HFFc6 (cell line): Measurements from ENCODE around the gene DIPK1A. TPM values are rescaled to one million over a fixed set of nuclear protein-coding genes. Genes with fewer than 3 reads are reported as not detected.

Experiments
- DNase-seq: peaks from one replicate; pipeline ENCODE4 v3.0.0-alpha.2; 2018
- H3K27ac Mint-ChIP-seq: 2 replicates; pipeline ENCODE4 v1.8.0; 2020; ENCODE audit warnings: mild to moderate bottlenecking, mixed read lengths
- H3K27me3 Mint-ChIP-seq: 2 replicates; pipeline ENCODE4 v1.8.0; 2021; ENCODE audit warnings: mild to moderate bottlenecking, moderate library complexity, mixed read lengths; ENCODE audit not compliant: insufficient read depth
- H3K36me3 Mint-ChIP-seq: 2 replicates; pipeline ENCODE4 v1.8.0; 2021; ENCODE audit warnings: low read depth, mixed read lengths
- H3K4me1 Mint-ChIP-seq: 2 replicates; pipeline ENCODE4 v1.8.0; 2020; ENCODE audit warnings: low read depth, mixed read lengths
- H3K4me3 Mint-ChIP-seq: 2 replicates; pipeline ENCODE4 v1.8.0; 2020; ENCODE audit warnings: mild to moderate bottlenecking, moderate library complexity, mixed read lengths
- H3K9me3 Mint-ChIP-seq: 2 replicates; pipeline ENCODE4 v1.8.0; 2020; ENCODE audit warnings: mild to moderate bottlenecking, mixed read lengths
- total RNA-seq, 6 experiments: library from RNA; stranded (reverse); fragmentation: NEBNext Ultra II Directional; extraction: Animal tissue kit (Norgen Biotek cat#: 25700); gene quantifications; 2 replicates in 1 of 6; 3 replicates in 5 of 6; pipeline ENCODE4 v1.2.3, GENCODE V29; 2021
- TF ChIP-seq, protein P1 (sequence below): fragments of 200-600 bp; sonication (generic); IDR thresholded peaks from 2 replicates; pipeline ENCODE4 v1.5.0; 2021; ENCODE audit warnings: antibody characterized with exemption, mild to moderate bottlenecking

The DIPK1A gene
- total RNA-seq, 6 experiments from 2014 or later = 18.9 to 24.5 (median 21.9) TPM

GRCh38 chr1:92922356-92923035, 38.8 kb downstream of the DIPK1A start:
- H3K36me3 Mint-ChIP-seq = no peaks in the 10 kb centered on the region
- peak overlapping the region; percentile 43 for H3K27ac Mint-ChIP-seq
- H3K4me1 Mint-ChIP-seq = peaks cover 20% of the 10 kb centered on the region
- DNase-seq = no peak
- H3K9me3 Mint-ChIP-seq = no peaks in the 10 kb centered on the region
- no peak overlapping the region for H3K4me3 Mint-ChIP-seq
- TF ChIP-seq, protein P1, sequence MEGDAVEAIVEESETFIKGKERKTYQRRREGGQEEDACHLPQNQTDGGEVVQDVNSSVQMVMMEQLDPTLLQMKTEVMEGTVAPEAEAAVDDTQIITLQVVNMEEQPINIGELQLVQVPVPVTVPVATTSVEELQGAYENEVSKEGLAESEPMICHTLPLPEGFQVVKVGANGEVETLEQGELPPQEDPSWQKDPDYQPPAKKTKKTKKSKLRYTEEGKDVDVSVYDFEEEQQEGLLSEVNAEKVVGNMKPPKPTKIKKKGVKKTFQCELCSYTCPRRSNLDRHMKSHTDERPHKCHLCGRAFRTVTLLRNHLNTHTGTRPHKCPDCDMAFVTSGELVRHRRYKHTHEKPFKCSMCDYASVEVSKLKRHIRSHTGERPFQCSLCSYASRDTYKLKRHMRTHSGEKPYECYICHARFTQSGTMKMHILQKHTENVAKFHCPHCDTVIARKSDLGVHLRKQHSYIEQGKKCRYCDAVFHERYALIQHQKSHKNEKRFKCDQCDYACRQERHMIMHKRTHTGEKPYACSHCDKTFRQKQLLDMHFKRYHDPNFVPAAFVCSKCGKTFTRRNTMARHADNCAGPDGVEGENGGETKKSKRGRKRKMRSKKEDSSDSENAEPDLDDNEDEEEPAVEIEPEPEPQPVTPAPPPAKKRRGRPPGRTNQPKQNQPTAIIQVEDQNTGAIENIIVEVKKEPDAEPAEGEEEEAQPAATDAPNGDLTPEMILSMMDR = no peak
- H3K27me3 Mint-ChIP-seq = no peaks in the 10 kb centered on the region

- no peaks in the 10 kb centered on the region for H3K36me3 Mint-ChIP-seq
- H3K4me1 Mint-ChIP-seq = peaks cover 32% of the 10 kb centered on the region
- H3K4me3 Mint-ChIP-seq = no peak overlapping the region
- DNase-seq = no peak
- no peaks in the 10 kb centered on the region for H3K9me3 Mint-ChIP-seq
- H3K27ac Mint-ChIP-seq = no peak overlapping the region
- no peaks in the 10 kb centered on the region for H3K27me3 Mint-ChIP-seq
- TF ChIP-seq, protein P1 = no peak
These were observed 39.9 kb downstream of the DIPK1A start for GRCh38 chr1:92921031-92922023.

GRCh38 chr1:92916899-92917298, 44.4 kb downstream of the DIPK1A start:
- H3K4me3 Mint-ChIP-seq = peak overlapping the region; percentile 34
- no peak for DNase-seq
- H3K9me3 Mint-ChIP-seq = no peaks in the 10 kb centered on the region
- no peaks in the 10 kb centered on the region for H3K27me3 Mint-ChIP-seq
- H3K4me1 Mint-ChIP-seq = peaks cover 47% of the 10 kb centered on the region
- H3K36me3 Mint-ChIP-seq = no peaks in the 10 kb centered on the region
- peak overlapping the region; percentile 49 for H3K27ac Mint-ChIP-seq
- TF ChIP-seq, protein P1 = no peak

- H3K27ac Mint-ChIP-seq = no peak overlapping the region
- no peaks in the 10 kb centered on the region for H3K36me3 Mint-ChIP-seq
- peaks cover 48% of the 10 kb centered on the region for H3K4me1 Mint-ChIP-seq
- DNase-seq = no peak
- peak overlapping the region; percentile 18; the same call in 1 of the 2 replicates for H3K4me3 Mint-ChIP-seq
- H3K27me3 Mint-ChIP-seq = no peaks in the 10 kb centered on the region
- no peaks in the 10 kb centered on the region for H3K9me3 Mint-ChIP-seq
- TF ChIP-seq, protein P1 = no peak
These were observed 45.7 kb downstream of the DIPK1A start for GRCh38 chr1:92915547-92915946.

GRCh38 chr1:92913093-92913819, 48.0 kb downstream of the DIPK1A start:
- no peak overlapping the region for H3K4me3 Mint-ChIP-seq
- H3K27me3 Mint-ChIP-seq = no peaks in the 10 kb centered on the region; the same call in 1 of the 2 replicates
- peaks cover 71% of the 10 kb centered on the region for H3K4me1 Mint-ChIP-seq
- H3K27ac Mint-ChIP-seq = no peak overlapping the region
- DNase-seq = no peak
- H3K9me3 Mint-ChIP-seq = no peaks in the 10 kb centered on the region
- TF ChIP-seq, protein P1 = no peak
- no peaks in the 10 kb centered on the region for H3K36me3 Mint-ChIP-seq
